Suprapubic skin (tissue), 4 donors: ENCODE results near the gene TNFRSF19.

Experiments used
- CTCF ChIP-seq, 2 donors: fragments of 200-600 bp in 1 of 2; fragments of 450-650 bp in 1 of 2; sonication (generic) in 1 of 2; IDR thresholded peaks; one replicate each; pipeline ENCODE4 v1.5.1; 2016 to 2019; ENCODE audit warnings: antibody characterized with exemption in 2 of 2, mild to moderate bottlenecking in 1 of 2, moderate library complexity in 1 of 2
- EP300 ChIP-seq: sonication (generic); formaldehyde crosslinking; IDR thresholded peaks from one replicate; pipeline ENCODE4 v1.6.1; 2017; ENCODE audit warnings: antibody characterized with exemption
- POLR2A ChIP-seq, 2 donors: fragments of 450-650 bp; IDR thresholded peaks; one replicate each; pipeline ENCODE4 v1.6.1; 2017; ENCODE audit warnings: antibody characterized with exemption in 2 of 2, mild to moderate bottlenecking in 2 of 2, moderate library complexity in 2 of 2
- POLR2AphosphoS5 ChIP-seq, 3 donors: sonication (generic); formaldehyde crosslinking; IDR thresholded peaks; one replicate each; pipeline ENCODE4 v1.6.1; 2017; ENCODE audit warnings: antibody characterized with exemption in 3 of 3

- TF ChIP-seq CTCF (IDR thresholded peaks at IDR 0.05) (no peak), POLR2A (IDR thresholded peaks at IDR 0.05) (no peak), EP300 (no peak), POLR2AphosphoS5 (IDR thresholded peaks at IDR 0.05) (no peak)
These were observed 153.3 kb downstream of the TNFRSF19 start for GRCh38 chr13:23723471-23723870.
